GM10248 (cell line): ENCODE results near the gene CEP128.

Experiments used
- CTCF ChIA-PET: fragments of 300-600 bp; sonication (Branson Sonifier 250); formaldehyde crosslinking; extraction: SDS; loops from one replicate; lab custom pipeline; 2021; ENCODE audit warnings: antibody characterized with exemption; lab: Yijun Ruan, JAX
- POLR2A ChIA-PET: fragments of 350-650 bp; sonication (Branson Sonifier 250); formaldehyde crosslinking; extraction: SDS; loops from one replicate; lab custom pipeline; 2020; ENCODE audit warnings: antibody characterized with exemption; lab: Yijun Ruan, JAX
- DNase-seq: peaks from one replicate; pipeline ENCODE4 v3.0.0; 2012; ENCODE audit errors: extremely low spot score
- CTCF ChIP-seq: IDR thresholded peaks from 2 replicates; pipeline ENCODE4 v1.5.1; 2012; ENCODE audit warnings: mild to moderate bottlenecking, low read depth; ENCODE audit errors: extremely low read depth, missing control alignments, control extremely low read depth

The CEP128 gene

GRCh38 chr14:80865565-80865964 lies 76.0 kb downstream of the CEP128 start:
- ChIA-PET POLR2A (no interaction called here), CTCF (no interaction called here)
- no peak for DNase-seq
- no peak for TF ChIP-seq CTCF

GRCh38 chr14:80862983-80863382 lies 78.6 kb downstream of the CEP128 start:
- TF ChIP-seq CTCF, result no peak
- POLR2A ChIA-PET, result no interaction called here
- CTCF ChIA-PET, result interaction anchor here (0.8 to 2.7 kb wide), 7 partner anchors 10 to 807 kb away, joined by 3 to 15 read pairs (median 4); no protein-coding TSS in a partner anchor
- no peak for DNase-seq

GRCh38 chr14:80862541-80862940 lies 79.0 kb downstream of the CEP128 start:
- ChIA-PET POLR2A (no interaction called here), CTCF (interaction anchor here (1.1 to 2.7 kb wide), 6 partner anchors 10 to 807 kb away, joined by 3 to 15 read pairs (median 5); no protein-coding TSS in a partner anchor)
- no peak for DNase-seq
- TF ChIP-seq CTCF, result no peak

- peak; percentile 48 for TF ChIP-seq CTCF
- ChIA-PET CTCF (interaction anchor here (0.7 to 3.2 kb wide), 15 partner anchors 8 to 1916 kb away, joined by 3 to 15 read pairs (median 4); no protein-coding TSS in a partner anchor), POLR2A (no interaction called here)
- DNase-seq, result peak; percentile 7
These were observed 91.2 kb downstream of the CEP128 start for GRCh38 chr14:80850197-80850814.

GRCh38 chr14:80847070-80847469 lies 94.5 kb downstream of the CEP128 start:
- ChIA-PET CTCF (interaction anchor here (0.8 kb wide), 1 partner anchor 1913 kb away, joined by 3 read pairs; no protein-coding TSS in a partner anchor), POLR2A (no interaction called here)
- no peak for TF ChIP-seq CTCF
- no peak for DNase-seq

- CTCF ChIA-PET, result no interaction called here
- DNase-seq, result no peak
- POLR2A ChIA-PET, result no interaction called here
- TF ChIP-seq CTCF, result no peak
These were observed 95.7 kb downstream of the CEP128 start for GRCh38 chr14:80845856-80846255.
